Measurements from ENCODE around the gene STAG1. TPM values are rescaled to one million over a fixed set of nuclear protein-coding genes. Genes with fewer than 3 reads are reported as not detected.

Gene STAG1
- polyA plus RNA-seq, 1 experiment = 13.8 TPM

GRCh38 chr3:136505676-136506075, 246.5 kb downstream of the STAG1 start:
- ChIA-PET POLR2A (no interaction called here), CTCF (no interaction called here)

GRCh38 chr3:136503056-136503455, 249.1 kb downstream of the STAG1 start:
- POLR2A ChIA-PET = no interaction called here
- no peak for DNase-seq (ENCODE audit: low read depth)
- Histone ChIP-seq H3K4me3 (ENCODE audit: low read depth, low read length) (no peak overlapping the region), H3K36me3 (ENCODE audit: control insufficient read depth, insufficient read depth, low read length) (no peaks in the 10 kb centered on the region; the same call in 1 of the 2 replicates), H3K27me3 (ENCODE audit: control insufficient read depth, insufficient read depth, low read length) (no peaks in the 10 kb centered on the region)
- TF ChIP-seq CTCF (IDR thresholded peaks at IDR 0.05; ENCODE audit: insufficient read depth, low read depth, low read length) = no peak
- CTCF ChIA-PET = no interaction called here

More at GRCh38 chr3:136505676-136506075, 246.5 kb downstream of the STAG1 start:
- no peaks in the 10 kb centered on the region for H3K36me3 ChIP-seq (ENCODE audit: control insufficient read depth, insufficient read depth, low read length)
- no peak overlapping the region for H3K4me3 ChIP-seq (ENCODE audit: low read depth, low read length)
- no peak for DNase-seq (ENCODE audit: low read depth)
- H3K27me3 ChIP-seq (ENCODE audit: control insufficient read depth, insufficient read depth, low read length) = no peaks in the 10 kb centered on the region
- no peak for TF ChIP-seq CTCF (IDR thresholded peaks at IDR 0.05; ENCODE audit: insufficient read depth, low read depth, low read length)

GRCh38 chr3:136498919-136499447, 253.2 kb downstream of the STAG1 start:
- H3K36me3 ChIP-seq (ENCODE audit: control insufficient read depth, insufficient read depth, low read length) = no peaks in the 10 kb centered on the region; the same call in 1 of the 2 replicates
- no peaks in the 10 kb centered on the region for H3K27me3 ChIP-seq (ENCODE audit: control insufficient read depth, insufficient read depth, low read length)
- ChIA-PET CTCF (no interaction called here), POLR2A (no interaction called here)
- DNase-seq (ENCODE audit: low read depth) = no peak
- no peak overlapping the region for H3K4me3 ChIP-seq (ENCODE audit: low read depth, low read length)
- no peak for TF ChIP-seq CTCF (IDR thresholded peaks at IDR 0.05; ENCODE audit: insufficient read depth, low read depth, low read length)

- H3K27me3 ChIP-seq (ENCODE audit: control insufficient read depth, insufficient read depth, low read length) = no peaks in the 10 kb centered on the region
- DNase-seq (ENCODE audit: low read depth) = no peak
- TF ChIP-seq CTCF (IDR thresholded peaks at IDR 0.05; ENCODE audit: insufficient read depth, low read depth, low read length) = no peak
- peaks cover 2% of the 10 kb centered on the region for H3K36me3 ChIP-seq (ENCODE audit: control insufficient read depth, insufficient read depth, low read length)
- CTCF ChIA-PET = interaction anchor here (0.9 to 1.0 kb wide), 2 partner anchors 23 to 103 kb away, joined by 3 read pairs; no protein-coding TSS in a partner anchor
- H3K4me3 ChIP-seq (ENCODE audit: low read depth, low read length) = no peak overlapping the region
- POLR2A ChIA-PET = no interaction called here
Measured at GRCh38 chr3:136495213-136495612, 257.0 kb downstream of the STAG1 start.

GRCh38 chr3:136490646-136491405, 261.4 kb downstream of the STAG1 start:
- POLR2A ChIA-PET = no interaction called here
- H3K4me3 ChIP-seq (ENCODE audit: low read depth, low read length) = no peak overlapping the region
- DNase-seq (ENCODE audit: low read depth) = no peak
- H3K36me3 ChIP-seq (ENCODE audit: control insufficient read depth, insufficient read depth, low read length) = peaks cover 2% of the 10 kb centered on the region
- CTCF ChIA-PET = no interaction called here
- H3K27me3 ChIP-seq (ENCODE audit: control insufficient read depth, insufficient read depth, low read length) = no peaks in the 10 kb centered on the region
- no peak for TF ChIP-seq CTCF (IDR thresholded peaks at IDR 0.05; ENCODE audit: insufficient read depth, low read depth, low read length)

Measured in BJ (cell line).